NT2/D1 (cell line): ENCODE measurements around the gene FAM174B.

Experiments used
- DNase-seq: peaks from one replicate; pipeline ENCODE4 v3.0.0-alpha.2; 2011; ENCODE audit warnings: low read depth, low spot score
- H3K27me3 ChIP-seq: 2 replicates; pipeline ENCODE4 v1.6.0; 2011; ENCODE audit warnings: mild to moderate bottlenecking; ENCODE audit not compliant: insufficient read length, insufficient read depth
- H3K36me3 ChIP-seq: 2 replicates; pipeline ENCODE4 v1.6.1; 2011; ENCODE audit warnings: mild to moderate bottlenecking, low read length, mixed read lengths; ENCODE audit not compliant: insufficient read depth, insufficient read length
- H3K4me1 ChIP-seq: 2 replicates; pipeline ENCODE4 v1.5.1; 2011; ENCODE audit not compliant: insufficient read depth, insufficient read length
- H3K4me3 ChIP-seq: 2 replicates; pipeline ENCODE4 v1.5.1; 2011; ENCODE audit warnings: low read depth; ENCODE audit not compliant: insufficient read length
- H3K9ac ChIP-seq: 2 replicates; pipeline ENCODE4 v1.6.0; 2011; ENCODE audit warnings: low read depth; ENCODE audit not compliant: insufficient read length
- H3K9me3 ChIP-seq: 2 replicates; pipeline ENCODE4 v1.5.1; 2011; ENCODE audit warnings: mild to moderate bottlenecking, low read length; ENCODE audit not compliant: insufficient read depth
- SUZ12 ChIP-seq: IDR thresholded peaks from 2 replicates; pipeline ENCODE4 v1.6.1; 2011; ENCODE audit not compliant: insufficient read length, insufficient read depth; ENCODE audit errors: extremely low read depth
- YY1 ChIP-seq: IDR thresholded peaks from 2 replicates; pipeline ENCODE4 v1.6.1; 2011; ENCODE audit not compliant: insufficient read length, insufficient read depth
- ZNF274 ChIP-seq: IDR thresholded peaks from 2 replicates; pipeline ENCODE4 v1.6.1; 2011; ENCODE audit warnings: mild to moderate bottlenecking, low read depth, low read length

Gene FAM174B

GRCh38 chr15:92655178-92655995 lies at the start of gene FAM174B:
Gene FAM174B, minus strand, starts transcription at chr15:92655775.
- H3K36me3 ChIP-seq = peaks cover 31% of the 10 kb centered on the region
- H3K9me3 ChIP-seq = peaks cover 23% of the 10 kb centered on the region
- H3K4me1 ChIP-seq = peaks cover 12% of the 10 kb centered on the region
- peaks cover 29% of the 10 kb centered on the region for H3K27me3 ChIP-seq
- H3K9ac ChIP-seq = peak within 1 kb of the TSS; percentile 85
- peak; percentile 49 for DNase-seq
- H3K4me3 ChIP-seq = peak within 1 kb of the TSS; percentile 70
- TF ChIP-seq YY1 (no peak), SUZ12 (no peak), ZNF274 (no peak)

- Histone ChIP-seq H3K27me3 (no peaks in the 10 kb centered on the region), H3K9ac (no peak overlapping the region), H3K4me1 (no peaks in the 10 kb centered on the region), H3K4me3 (no peak overlapping the region), H3K9me3 (no peaks in the 10 kb centered on the region; the same call in 1 of the 2 replicates), H3K36me3 (no peaks in the 10 kb centered on the region)
- TF ChIP-seq ZNF274 (no peak), SUZ12 (no peak), YY1 (no peak)
- DNase-seq = no peak
These were observed 40.5 kb upstream of the FAM174B start for GRCh38 chr15:92696096-92696495.

GRCh38 chr15:92693691-92694331 lies 38.2 kb upstream of the FAM174B start:
- no peaks in the 10 kb centered on the region for H3K36me3 ChIP-seq
- no peak overlapping the region for H3K9ac ChIP-seq
- H3K9me3 ChIP-seq = peaks cover 14% of the 10 kb centered on the region
- DNase-seq = no peak
- TF ChIP-seq SUZ12 = no peak
- H3K4me1 ChIP-seq = no peaks in the 10 kb centered on the region
- H3K27me3 ChIP-seq = no peaks in the 10 kb centered on the region
- H3K4me3 ChIP-seq = no peak overlapping the region

GRCh38 chr15:92690395-92690794 lies 34.8 kb upstream of the FAM174B start:
- no peak overlapping the region for H3K9ac ChIP-seq
- no peaks in the 10 kb centered on the region for H3K36me3 ChIP-seq
- H3K9me3 ChIP-seq = peaks cover 23% of the 10 kb centered on the region
- H3K4me1 ChIP-seq = no peaks in the 10 kb centered on the region
- no peak for TF ChIP-seq SUZ12
- TF ChIP-seq ZNF274 = no peak
- TF ChIP-seq YY1 = no peak
- H3K27me3 ChIP-seq = no peaks in the 10 kb centered on the region
- DNase-seq = no peak
- no peak overlapping the region for H3K4me3 ChIP-seq

GRCh38 chr15:92687746-92688145 lies 32.2 kb upstream of the FAM174B start:
- H3K27me3 ChIP-seq = no peaks in the 10 kb centered on the region
- DNase-seq = no peak
- TF ChIP-seq SUZ12 (no peak), YY1 (no peak), ZNF274 (no peak)
- H3K9ac ChIP-seq = no peak overlapping the region
- H3K4me3 ChIP-seq = no peak overlapping the region
- H3K36me3 ChIP-seq = no peaks in the 10 kb centered on the region
- H3K9me3 ChIP-seq = peaks cover 23% of the 10 kb centered on the region
- H3K4me1 ChIP-seq = no peaks in the 10 kb centered on the region

- DNase-seq = no peak
- Histone ChIP-seq H3K36me3 (no peaks in the 10 kb centered on the region), H3K4me3 (no peak overlapping the region), H3K4me1 (no peaks in the 10 kb centered on the region), H3K27me3 (no peaks in the 10 kb centered on the region), H3K9ac (no peak overlapping the region), H3K9me3 (peaks cover 23% of the 10 kb centered on the region)
- TF ChIP-seq SUZ12 (no peak), ZNF274 (no peak), YY1 (no peak)
These were observed 31.6 kb upstream of the FAM174B start for GRCh38 chr15:92687195-92687602.

- Histone ChIP-seq H3K36me3 (no peaks in the 10 kb centered on the region), H3K27me3 (peaks cover 5% of the 10 kb centered on the region), H3K9ac (no peak overlapping the region), H3K4me1 (no peaks in the 10 kb centered on the region), H3K9me3 (peaks cover 5% of the 10 kb centered on the region), H3K4me3 (no peak overlapping the region)
- DNase-seq = peak; percentile 85
- TF ChIP-seq ZNF274 (no peak), YY1 (no peak), SUZ12 (no peak)
These were observed 27.9 kb upstream of the FAM174B start for GRCh38 chr15:92683511-92683834.
